Measurements from ENCODE around the gene NHLRC4. TPM values are rescaled to one million over a fixed set of nuclear protein-coding genes. Genes with fewer than 3 reads are reported as not detected.

The NHLRC4 gene
- total RNA-seq, 2 donors from 2014 or later, result 2.9 to 6.2 TPM

DNA sequence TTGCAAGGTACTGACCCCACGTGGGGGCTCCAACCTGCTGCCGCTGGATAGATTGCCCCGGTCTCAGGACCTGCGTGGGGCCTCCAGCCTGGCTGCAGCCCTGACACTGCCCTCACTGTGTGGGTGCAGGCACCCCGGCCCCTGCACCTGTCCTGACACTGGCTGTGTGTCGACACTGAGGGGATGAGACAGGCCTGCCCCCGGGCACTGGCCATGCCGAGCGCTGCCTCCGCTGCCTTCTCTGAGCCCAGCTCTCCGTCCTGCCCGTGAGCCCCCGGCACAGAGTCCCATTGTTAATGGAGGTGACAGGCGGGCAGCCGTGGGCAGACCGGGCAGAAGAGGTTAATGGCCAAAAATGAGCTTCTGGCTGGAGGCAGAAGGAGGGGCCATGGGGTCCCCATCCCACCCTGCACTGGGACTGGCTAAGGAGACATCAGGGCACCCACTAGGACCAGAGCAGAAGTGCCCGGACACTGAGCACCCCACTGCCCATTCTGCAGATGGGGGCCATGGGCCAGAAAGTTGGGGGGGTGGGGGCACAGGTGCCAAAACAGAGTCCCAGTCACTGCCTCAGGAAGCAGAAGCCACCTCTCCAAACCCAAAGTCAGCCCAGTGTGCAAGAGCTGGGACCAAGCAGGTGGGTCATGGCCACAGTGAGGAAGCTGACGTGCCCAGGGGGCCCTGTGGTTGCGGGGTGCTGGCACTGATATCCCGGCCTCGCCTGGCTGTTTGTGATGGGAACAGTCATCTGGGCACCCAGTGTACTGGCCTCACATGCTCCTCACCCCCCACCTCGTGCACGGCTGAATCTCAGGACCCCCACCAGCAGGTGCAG is 9.1 kb upstream of the NHLRC4 start:
- TF ChIP-seq, protein P1, sequence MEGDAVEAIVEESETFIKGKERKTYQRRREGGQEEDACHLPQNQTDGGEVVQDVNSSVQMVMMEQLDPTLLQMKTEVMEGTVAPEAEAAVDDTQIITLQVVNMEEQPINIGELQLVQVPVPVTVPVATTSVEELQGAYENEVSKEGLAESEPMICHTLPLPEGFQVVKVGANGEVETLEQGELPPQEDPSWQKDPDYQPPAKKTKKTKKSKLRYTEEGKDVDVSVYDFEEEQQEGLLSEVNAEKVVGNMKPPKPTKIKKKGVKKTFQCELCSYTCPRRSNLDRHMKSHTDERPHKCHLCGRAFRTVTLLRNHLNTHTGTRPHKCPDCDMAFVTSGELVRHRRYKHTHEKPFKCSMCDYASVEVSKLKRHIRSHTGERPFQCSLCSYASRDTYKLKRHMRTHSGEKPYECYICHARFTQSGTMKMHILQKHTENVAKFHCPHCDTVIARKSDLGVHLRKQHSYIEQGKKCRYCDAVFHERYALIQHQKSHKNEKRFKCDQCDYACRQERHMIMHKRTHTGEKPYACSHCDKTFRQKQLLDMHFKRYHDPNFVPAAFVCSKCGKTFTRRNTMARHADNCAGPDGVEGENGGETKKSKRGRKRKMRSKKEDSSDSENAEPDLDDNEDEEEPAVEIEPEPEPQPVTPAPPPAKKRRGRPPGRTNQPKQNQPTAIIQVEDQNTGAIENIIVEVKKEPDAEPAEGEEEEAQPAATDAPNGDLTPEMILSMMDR (IDR thresholded peaks at IDR 0.05), result no peak
- TF ChIP-seq POLR2AphosphoS5 (IDR thresholded peaks at IDR 0.05), result no peak
- TF ChIP-seq POLR2A (IDR thresholded peaks at IDR 0.05), result no peak
- peaks cover 9% of the 10 kb centered on the region for H3K27me3 ChIP-seq (replicated peaks; ENCODE audit: insufficient read depth)
- no peak overlapping the region for H3K27ac ChIP-seq
- intact Hi-C loops (cut with DNase I), result no loop called here
- H3K9me3 ChIP-seq, result no peaks in the 10 kb centered on the region
- no peak for DNase-seq (ENCODE audit: low spot score)
- 85% methylated on average over 19 of the region's 23 CpGs for WGBS
- H3K36me3 ChIP-seq, result no peaks in the 10 kb centered on the region
- H3K4me3 ChIP-seq, result no peak overlapping the region
- H3K4me1 ChIP-seq (replicated peaks), result no peaks in the 10 kb centered on the region

DNA sequence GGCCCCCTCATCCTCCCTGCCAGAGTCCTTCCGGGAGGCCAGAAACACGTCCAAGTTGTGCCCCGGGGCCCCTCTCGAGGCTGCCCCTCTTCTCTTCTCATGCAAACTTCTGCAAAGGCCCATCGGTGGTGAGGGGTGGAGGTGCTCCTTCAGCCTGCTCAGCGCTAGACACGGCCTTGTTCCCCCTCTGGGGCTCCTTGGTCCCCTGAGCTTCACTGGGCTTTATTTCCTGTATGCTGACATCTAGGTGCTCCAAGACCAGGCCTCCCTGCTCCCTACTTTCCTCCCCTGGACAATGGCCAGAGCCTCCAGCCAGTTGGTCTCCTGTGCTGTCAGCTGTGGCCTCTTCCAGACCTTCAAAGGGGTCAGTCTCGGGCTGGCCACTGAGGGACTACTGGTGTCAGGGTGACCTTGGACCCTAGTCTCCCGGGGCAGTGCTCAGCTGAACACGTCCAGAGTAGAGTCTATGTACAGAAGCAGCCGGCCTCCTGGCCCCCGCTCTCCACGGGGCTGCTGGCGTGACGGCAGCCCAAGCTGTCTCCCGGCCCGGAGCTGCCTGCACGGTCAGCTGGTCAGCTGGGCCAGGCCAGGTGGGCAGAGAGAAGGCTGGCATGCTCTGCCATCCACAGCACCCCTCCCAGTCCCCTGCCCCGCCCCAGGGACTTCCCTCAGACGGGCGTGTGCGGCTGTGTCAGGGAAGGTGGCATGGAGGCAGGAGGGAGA is 8.3 kb upstream of the NHLRC4 start:
- TF ChIP-seq POLR2A (IDR thresholded peaks at IDR 0.05), result no peak
- TF ChIP-seq, protein P1 (IDR thresholded peaks at IDR 0.05), result no peak
- TF ChIP-seq POLR2AphosphoS5 (IDR thresholded peaks at IDR 0.05), result no peak
- H3K27ac ChIP-seq, result no peak overlapping the region
- H3K9me3 ChIP-seq, result no peaks in the 10 kb centered on the region
- no peaks in the 10 kb centered on the region for H3K4me1 ChIP-seq (replicated peaks)
- 73% methylated on average over 17 of the region's 22 CpGs for WGBS
- H3K4me3 ChIP-seq, result no peak overlapping the region
- intact Hi-C loops (cut with DNase I), result no loop called here
- peaks cover 9% of the 10 kb centered on the region for H3K27me3 ChIP-seq (replicated peaks; ENCODE audit: insufficient read depth)
- no peak for DNase-seq (ENCODE audit: low spot score)
- no peaks in the 10 kb centered on the region for H3K36me3 ChIP-seq

DNA sequence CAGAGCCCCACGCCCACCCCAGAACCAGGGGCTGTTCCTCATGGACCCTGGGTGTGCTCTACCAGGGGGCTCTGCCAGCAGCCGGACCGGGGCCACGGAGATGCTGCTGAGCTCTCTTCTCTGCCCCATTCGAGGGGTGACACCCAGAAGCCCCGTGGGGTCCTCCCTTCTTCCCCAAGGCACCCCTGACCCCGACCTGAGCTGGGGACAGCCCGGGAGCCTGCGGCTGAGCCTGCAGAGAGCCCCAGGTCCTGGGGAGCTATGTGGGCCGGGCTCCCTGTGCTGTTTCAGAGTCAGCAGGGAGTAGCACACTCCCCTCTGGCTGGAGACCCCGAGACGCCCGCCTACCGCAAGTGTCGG is 7.8 kb upstream of the NHLRC4 start:
- TF ChIP-seq POLR2A (IDR thresholded peaks at IDR 0.05), result no peak
- TF ChIP-seq, protein P1 (IDR thresholded peaks at IDR 0.05), result no peak
- no peak for TF ChIP-seq POLR2AphosphoS5 (IDR thresholded peaks at IDR 0.05)
- Histone ChIP-seq H3K27me3 (replicated peaks; ENCODE audit: insufficient read depth) (peaks cover 9% of the 10 kb centered on the region), H3K4me1 (replicated peaks) (no peaks in the 10 kb centered on the region), H3K9me3 (no peaks in the 10 kb centered on the region), H3K4me3 (no peak overlapping the region), H3K36me3 (no peaks in the 10 kb centered on the region), H3K27ac (no peak overlapping the region)
- WGBS, result 79% methylated on average over 11 of the region's 15 CpGs
- intact Hi-C loops (cut with DNase I), result no loop called here
- no peak for DNase-seq (ENCODE audit: low spot score)

DNA sequence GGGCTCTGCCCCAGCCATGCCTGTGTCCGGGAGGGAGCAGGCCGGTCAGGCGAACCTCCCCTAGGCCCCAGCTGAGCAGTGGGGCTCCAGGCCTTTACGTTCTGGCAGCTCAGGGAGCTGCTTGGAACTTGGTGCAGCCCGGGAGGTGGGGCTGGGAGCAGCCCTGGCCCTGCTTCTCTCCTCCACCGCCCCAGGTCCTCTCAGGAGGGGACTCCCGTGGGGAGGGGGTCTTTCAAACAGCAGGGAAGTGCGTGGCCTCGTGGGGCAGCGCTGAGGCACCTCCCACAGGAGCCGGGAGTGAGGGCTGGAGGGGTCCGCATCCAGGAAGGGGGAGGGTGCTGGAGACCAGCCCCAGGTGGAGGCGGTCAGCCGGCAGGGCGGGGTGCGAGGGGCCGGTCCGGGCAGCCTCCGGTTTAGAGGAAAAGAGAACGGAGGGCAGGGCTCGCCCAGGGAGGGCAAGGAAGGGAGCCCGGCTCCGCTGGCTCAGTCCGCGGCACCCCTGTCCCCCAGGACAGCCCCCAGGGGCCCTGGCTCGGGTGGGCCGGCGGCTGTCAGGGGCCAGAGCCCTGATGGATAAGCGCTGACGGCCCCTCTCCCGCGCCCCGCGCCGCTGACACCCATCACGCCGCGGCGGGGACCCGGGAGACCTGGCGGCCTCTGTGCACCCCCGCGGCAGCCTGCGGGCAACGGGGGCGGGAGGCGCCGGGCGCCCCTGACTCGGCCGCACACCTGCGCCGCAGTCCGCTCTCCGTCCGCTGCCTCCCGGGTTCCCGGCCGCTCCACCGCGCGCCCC is 7.2 kb upstream of the NHLRC4 start:
- H3K4me1 ChIP-seq (replicated peaks), result no peaks in the 10 kb centered on the region
- intact Hi-C loops (cut with DNase I), result no loop called here
- H3K4me3 ChIP-seq, result no peak overlapping the region

More for the DNA sequence above, 7.2 kb upstream of the NHLRC4 start:
- DNase-seq (ENCODE audit: low spot score), result no peak
- no peak for TF ChIP-seq POLR2A (IDR thresholded peaks at IDR 0.05)
- TF ChIP-seq, protein P1 (IDR thresholded peaks at IDR 0.05), result no peak
- TF ChIP-seq POLR2AphosphoS5 (IDR thresholded peaks at IDR 0.05), result no peak
- no peaks in the 10 kb centered on the region for H3K9me3 ChIP-seq
- H3K27me3 ChIP-seq (replicated peaks; ENCODE audit: insufficient read depth), result peaks cover 9% of the 10 kb centered on the region
- WGBS, result 26% methylated on average over 22 of the region's 62 CpGs
- H3K27ac ChIP-seq, result no peak overlapping the region
- no peaks in the 10 kb centered on the region for H3K36me3 ChIP-seq
